ENCODE results near the gene IFITM5.
A peak's percentile ranks its signal among the peaks of the same experiment; 100 is the strongest.

Gene IFITM5

DNA sequence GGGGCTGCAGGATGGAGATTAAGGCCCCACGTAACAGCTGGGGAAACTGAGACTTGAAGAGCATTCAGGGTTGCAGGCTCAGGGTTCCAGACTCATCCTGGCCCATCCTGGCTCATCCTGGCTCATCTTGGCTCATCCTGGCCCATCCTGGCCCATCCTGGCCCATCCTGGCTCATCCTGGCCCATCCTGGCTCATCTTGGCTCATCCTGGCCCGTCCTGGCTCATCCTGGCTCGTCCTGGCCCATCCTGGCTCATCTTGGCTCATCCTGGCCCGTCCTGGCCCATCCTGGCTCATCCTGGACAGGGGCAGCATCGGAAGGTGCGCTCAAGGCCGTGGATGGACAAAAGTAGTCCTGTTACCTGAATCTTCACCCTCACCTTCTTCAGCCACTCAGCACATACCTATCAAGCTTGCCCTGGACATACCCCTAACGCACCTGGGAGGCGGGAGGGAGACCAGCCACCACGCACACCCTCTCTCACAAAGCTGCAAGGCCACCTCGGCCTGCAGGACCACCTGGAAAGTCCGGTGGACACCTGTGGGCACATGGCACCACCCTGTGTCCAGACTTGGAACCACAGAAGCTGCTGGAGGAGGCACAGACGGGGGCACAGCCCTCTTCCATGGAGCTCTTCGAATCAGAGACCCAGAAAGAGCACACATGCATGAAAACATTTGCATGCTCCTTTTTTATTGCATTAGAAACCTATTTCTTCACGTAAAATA is 41.4 kb downstream of the IFITM5 start:
- no peak for DNase-seq

DNA sequence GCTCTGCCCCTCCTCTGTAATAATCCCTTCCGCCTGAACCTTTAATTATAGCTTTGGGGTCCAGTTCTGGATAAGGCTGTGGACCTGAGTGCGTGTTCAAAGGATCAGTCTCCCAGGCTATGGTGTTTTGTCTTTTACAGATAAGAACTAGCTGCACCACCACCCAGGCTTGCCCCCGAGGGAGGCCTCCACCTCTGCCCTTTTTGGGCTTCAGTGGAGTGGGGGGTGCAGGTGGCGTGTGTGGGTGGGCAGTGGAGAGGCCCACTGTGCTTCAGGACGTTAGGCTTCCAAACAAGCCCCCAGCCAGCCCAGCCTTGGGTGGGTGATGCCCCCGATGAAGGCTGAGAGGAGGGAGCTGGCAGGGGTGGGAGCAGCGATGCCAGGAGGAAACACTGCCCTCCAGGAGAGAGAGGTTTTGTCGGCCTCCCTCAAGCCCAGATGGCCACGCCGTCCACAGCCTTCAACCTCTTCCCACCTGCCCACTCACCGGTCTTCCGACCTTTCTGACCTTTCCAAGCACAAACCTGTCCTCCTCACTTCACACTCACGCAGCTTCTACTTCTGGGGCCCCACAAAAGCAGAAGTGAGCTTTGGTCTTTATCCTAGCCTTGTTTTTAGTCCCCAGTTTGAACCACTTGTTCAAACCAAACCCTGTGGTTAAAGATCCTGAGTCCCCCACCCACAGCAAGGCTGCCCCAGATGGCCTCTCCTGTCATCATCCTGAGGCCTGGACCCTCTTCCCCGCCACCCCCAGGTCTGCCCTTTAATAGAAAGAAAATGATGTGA is 42.2 kb downstream of the IFITM5 start:
- no peak for DNase-seq

- no peak for DNase-seq
Observed at GRCh38 chr11:255816-256215, 43.5 kb downstream of the IFITM5 start.

GRCh38 chr11:255176-255575 is 44.1 kb downstream of the IFITM5 start:
- DNase-seq: no peak

DNA sequence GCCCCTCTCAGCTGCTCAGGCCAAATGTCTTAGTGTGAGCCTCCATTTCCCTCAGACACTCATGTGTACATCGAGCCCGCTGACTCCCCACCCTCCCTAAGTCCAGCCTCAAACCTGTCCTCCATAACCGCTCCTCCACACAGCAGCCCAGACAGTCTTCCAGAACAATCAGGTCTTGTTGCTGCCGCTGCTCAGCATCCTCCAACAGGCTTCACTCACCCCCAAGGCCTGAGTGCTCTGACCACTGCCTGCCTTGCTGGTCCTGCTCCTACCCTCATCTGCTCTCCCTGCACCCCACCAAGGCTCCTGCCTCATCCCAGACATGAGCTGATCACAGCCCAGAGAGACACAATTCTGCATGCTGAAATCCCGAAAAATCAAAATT is 45.4 kb downstream of the IFITM5 start:
- no peak for DNase-seq

DNA sequence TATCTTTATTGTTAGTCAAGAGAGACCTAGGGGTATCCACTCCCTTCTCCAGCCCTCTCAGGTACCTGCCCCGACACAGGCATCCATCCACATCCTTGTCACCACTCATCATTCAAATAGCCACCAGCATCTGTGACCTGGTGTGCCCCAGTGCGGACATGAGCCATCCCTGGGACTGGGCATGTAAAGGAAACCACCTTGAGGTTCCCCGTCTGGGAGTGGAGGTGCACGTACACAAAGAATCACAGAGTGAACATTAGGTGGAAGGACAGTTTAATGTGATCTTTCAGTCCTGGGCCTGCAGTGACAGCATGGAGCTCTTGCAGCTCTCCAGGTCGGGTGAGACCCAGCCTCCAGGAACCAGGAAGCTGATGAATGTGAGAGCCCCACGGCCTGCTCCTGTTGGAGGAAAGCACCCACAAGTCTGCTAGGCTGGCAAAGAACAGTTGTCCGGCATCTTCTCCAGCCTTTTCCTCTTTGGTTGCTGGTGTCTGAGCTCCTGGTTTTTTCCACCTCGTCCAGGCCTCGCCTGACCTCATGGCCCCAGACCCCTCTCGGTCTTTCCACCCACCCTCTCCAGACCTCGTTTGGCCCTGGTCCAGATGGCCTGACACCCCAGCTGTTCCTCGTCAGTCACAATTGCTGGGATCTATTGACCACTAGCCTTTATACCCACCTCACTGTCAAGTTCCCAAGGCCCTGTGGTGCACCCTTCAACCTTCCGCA is 46.0 kb downstream of the IFITM5 start:
- DNase-seq: no peak

DNA sequence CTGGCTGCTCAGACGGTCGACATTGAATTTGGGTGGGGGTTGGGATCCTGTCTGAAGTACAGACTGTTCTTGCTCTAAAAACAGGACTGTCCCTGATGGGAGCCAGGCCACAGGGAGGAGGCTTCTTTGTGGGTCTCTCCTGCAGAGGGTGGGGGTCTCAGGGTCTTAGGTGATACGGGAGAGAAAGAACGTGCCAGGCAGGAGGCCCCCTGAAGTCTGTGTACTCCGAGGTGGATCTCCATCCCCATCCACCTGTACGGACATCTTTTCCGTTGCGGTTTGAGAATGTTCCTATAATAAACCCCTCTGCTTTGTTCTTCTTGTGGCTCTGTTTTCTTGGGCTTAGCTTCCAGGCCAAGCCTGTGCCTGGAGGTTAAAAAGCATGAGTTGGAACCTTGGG is 46.7 kb downstream of the IFITM5 start:
- no peak for DNase-seq

GRCh38 chr11:251550-251949 is 47.8 kb downstream of the IFITM5 start:
- DNase-seq: no peak

DNA sequence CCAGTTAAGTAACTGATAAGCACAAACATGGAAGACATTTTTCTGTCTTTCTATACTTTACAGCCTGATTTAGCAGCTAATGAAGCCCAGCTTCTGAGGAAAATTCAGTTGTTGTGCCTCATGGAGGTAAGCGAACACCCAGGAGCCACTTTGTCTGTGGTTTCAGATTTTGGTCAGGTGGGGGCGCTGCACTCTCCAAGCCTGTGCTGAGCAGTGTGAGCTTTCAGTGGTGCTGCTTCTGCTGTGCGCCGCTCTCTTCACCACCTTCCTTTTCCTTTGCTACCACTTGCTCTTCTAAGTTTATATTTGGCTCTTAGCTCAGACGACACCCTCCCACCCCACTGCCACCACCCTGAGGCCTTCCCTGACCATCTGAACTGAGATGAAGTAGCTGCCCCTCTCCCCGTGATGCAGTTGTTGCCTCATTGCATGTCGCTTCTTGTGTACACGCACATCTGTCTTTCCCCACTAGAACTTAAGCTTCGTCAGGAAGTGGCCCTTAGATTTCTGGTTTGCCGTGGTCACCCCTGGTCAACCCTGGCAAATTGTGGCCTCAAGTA is 48.5 kb downstream of the IFITM5 start:
- DNase-seq: peak; percentile 86

- no peak for DNase-seq
Observed at GRCh38 chr11:250274-250673, 49.1 kb downstream of the IFITM5 start.

- DNase-seq: no peak
Observed at GRCh38 chr11:249062-249461, 50.3 kb downstream of the IFITM5 start.
